Skin of body (tissue), 2 donors: ENCODE measurements around the gene UTS2R. TPM values are rescaled to one million over a fixed set of nuclear protein-coding genes. Genes with fewer than 3 reads are reported as not detected.
"Not testable (repeated sequence)": the region's sequence is repeated elsewhere in the genome, so short reads cannot be mapped to it uniquely, and the experiment has no call there.

Experiments used
- DNase-seq: peaks from one replicate; lab custom pipeline; 2025; lab: John Stamatoyannopoulos, UW
- total RNA-seq: library from RNA; depleted of rRNA; stranded (reverse); fragments of >200 nt; gene quantifications from one replicate; pipeline ENCODE4 v1.2.3, GENCODE V29; 2014

UTS2R gene
- total RNA-seq, 1 donor from 2014 or later, result 0.20 TPM

DNA sequence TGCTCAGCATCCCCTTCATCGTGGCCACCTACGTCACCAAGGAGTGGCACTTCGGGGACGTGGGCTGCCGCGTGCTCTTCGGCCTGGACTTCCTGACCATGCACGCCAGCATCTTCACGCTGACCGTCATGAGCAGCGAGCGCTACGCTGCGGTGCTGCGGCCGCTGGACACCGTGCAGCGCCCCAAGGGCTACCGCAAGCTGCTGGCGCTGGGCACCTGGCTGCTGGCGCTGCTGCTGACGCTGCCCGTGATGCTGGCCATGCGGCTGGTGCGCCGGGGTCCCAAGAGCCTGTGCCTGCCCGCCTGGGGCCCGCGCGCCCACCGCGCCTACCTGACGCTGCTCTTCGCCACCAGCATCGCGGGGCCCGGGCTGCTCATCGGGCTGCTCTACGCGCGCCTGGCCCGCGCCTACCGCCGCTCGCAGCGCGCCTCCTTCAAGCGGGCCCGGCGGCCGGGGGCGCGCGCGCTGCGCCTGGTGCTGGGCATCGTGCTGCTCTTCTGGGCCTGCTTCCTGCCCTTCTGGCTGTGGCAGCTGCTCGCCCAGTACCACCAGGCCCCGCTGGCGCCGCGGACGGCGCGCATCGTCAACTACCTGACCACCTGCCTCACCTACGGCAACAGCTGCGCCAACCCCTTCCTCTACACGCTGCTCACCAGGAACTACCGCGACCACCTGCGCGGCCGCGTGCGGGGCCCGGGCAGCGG, 3.2 kb downstream of the UTS2R start:
- no peak for DNase-seq

DNA sequence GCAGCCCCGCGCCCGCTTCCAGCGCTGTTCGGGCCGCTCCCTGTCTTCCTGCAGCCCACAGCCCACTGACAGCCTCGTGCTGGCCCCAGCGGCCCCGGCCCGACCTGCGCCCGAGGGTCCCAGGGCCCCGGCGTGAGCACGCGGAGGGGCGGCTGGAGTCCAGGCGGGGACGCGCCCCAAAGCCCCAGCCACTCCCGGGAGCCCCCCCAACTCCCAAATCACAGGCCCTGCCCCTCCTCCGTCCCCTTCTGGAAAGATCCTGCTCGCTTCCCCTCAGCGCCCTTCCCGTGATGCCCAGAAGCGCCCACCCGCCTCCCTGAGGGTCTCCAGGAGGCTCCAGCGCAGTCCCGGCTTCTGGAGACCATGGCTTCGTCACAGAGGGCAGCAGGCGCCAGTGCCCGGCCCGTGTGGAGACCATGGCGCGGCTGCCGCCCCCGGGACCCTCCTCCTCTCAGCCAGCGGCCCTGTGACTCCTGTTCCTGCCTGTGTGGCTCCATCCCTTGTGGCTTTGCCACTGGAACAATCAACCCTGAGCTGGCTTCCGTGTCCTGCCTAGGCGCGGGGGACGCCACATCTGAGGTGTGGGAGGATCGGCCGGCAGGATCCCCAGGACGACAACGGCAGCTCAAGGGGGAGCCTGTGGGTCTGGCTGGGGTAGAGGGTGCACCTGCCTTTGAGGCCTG, 3.9 kb downstream of the UTS2R start:
- no peak for DNase-seq

DNA sequence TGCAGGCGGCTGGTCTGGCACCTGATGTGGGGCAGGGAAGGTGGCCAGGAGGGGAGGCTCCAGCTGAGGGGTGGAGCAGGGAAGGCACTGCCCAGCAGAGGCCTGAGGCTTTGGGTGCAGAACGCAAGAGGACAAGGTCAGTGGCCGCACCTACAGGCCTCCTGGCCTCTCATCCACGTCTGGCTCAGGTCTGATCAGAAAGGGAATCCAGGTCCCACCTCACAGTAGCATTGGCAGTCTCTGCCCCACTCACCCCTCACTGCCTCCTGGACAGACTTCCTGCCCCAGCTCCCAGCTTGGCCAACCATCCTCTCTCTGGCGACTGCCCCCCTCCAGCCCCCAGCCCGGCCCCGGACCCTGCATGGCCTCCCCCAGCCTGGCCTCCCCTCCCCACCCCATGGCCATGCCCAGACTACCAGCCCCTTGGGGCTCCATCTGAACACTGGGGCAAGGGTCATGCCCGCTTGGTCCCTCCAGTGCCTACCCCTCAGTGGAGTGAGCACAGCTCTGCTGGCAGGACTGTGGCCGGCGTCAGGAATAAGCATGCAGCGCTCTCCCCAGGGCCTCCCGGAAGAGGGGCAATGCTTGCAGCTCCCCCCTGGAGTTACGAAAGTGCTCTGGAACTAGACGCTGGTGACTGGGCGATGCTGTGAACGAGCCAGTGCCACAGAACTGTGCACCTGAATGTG, 4.6 kb downstream of the UTS2R start:
- no peak for DNase-seq

DNA sequence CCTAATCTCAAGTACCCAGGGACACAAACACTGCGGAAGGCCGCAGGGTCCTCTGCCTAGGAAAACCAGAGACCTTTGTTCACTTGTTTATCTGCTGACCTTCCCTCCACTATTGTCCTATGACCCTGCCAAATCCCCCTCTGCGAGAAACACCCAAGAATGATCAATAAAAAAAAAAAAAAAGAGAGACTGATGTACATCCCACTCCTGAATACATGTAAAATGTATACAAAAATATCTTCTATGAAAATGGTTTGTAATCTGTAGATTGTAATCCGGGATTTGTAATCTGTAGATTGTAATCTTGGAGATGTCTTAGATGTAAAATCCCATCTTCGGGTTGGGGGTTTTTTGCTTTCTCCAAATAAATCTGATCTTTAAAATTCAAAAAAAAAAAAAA, 5.7 kb downstream of the UTS2R start:
- not testable (repeated sequence) for DNase-seq

DNA sequence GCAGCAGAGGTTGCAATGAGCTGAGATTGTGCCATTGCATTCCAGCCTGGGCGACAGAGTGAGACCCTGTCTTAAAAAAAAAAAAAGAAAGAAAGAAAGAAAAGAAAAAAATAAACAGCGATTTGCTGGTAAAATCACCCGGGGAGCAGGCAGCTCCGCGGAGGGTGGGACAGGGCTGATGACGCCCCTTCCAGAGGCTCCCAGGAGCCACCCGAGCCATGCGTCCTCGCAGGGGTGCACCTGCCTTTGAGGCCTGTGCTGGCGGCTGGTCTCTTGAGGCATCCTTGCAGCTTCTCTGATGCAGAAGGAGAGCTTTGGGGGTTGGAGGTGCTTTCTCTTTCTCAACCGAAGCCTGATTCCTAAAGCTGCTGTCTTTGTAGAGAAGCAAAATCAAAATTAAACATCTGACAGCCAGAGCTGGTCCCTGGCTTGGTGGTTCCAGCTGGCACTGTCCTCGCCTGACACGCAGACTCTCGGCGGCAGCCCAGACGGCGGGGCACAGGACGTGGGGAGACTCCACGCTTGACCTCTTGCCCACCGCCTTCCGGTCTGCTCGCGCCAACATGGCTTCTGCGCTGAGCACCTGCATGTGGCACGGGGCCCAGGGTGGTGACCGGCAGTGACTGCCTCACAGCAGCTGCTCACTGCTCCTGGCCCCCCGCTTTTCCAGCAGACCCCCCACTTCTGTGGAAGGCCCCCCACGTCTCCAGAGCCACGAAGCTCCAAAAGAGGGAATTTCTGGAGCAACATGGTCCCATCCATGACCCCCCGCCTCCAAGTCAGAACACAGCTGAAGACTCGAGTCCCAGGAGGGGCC, 6.6 kb downstream of the UTS2R start:
- no peak for DNase-seq

DNA sequence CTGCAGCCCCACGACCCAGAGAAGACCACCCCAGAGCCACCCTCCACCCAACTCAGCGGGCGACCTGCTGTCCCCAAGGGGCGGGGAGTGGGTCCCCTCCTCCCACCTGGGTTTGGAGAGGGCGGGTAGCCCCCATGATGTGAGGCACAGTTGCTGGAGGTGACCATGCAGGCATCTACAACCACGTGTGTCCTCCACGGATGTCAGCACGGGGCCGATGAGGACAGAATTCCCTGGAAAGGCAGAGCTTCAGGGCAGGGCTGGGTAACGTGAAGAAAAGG, 7.1 kb downstream of the UTS2R start:
- DNase-seq, result no peak

DNA sequence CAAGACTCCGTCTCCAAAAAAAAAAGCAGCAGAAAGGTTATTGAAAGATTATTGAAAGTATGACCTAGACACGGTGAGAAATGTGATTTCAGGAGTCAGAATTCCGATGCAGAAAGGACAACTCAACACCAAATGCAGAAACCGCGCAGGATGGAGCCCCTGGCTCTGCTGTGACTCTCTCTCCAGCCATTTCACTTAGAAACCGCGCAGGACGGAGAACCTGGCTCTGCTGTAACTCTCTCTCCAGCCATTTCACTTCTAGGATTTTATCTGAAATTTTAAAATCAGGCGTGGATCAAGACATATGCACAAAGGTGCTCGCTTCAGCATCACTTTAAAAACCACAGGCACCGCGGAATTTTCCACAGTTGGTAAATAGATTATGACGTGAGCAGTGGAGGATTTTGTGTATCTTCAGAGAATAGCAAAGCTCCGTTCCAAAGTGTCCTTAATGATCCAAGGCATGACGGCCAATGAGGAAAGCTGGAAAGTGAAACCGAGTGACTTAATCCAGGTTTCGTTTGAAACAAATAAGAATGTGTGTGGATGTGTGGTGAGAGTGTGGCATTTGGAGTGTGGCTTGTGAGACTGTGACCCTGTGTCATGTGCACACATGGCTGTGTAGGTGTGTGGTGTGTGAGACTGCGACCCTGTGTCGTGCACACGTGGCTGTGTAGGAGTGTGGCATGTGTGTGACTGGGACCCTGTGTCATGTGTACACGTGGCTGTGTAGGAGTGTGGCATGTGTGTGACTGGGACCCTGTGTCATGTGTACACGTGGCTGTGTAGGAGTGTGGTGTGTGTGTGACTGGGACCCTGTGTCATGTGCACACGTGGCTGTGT, 9.5 kb downstream of the UTS2R start:
- no peak for DNase-seq

DNA sequence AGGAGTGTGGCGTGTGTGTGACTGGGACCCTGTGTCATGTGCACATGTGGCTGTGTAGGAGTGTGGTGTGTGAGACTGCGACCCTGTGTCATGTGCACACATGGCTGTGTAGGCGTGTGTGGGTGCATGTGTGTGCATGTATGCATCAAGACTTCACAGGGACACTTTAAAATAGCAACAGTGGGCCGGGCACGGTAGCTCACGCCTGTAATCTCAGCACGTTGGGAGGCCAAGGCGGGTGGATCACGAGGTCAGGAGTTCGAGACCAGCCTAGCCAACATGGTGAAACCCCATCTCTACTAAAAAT, 10.1 kb downstream of the UTS2R start:
- DNase-seq, result not testable (repeated sequence)

DNA sequence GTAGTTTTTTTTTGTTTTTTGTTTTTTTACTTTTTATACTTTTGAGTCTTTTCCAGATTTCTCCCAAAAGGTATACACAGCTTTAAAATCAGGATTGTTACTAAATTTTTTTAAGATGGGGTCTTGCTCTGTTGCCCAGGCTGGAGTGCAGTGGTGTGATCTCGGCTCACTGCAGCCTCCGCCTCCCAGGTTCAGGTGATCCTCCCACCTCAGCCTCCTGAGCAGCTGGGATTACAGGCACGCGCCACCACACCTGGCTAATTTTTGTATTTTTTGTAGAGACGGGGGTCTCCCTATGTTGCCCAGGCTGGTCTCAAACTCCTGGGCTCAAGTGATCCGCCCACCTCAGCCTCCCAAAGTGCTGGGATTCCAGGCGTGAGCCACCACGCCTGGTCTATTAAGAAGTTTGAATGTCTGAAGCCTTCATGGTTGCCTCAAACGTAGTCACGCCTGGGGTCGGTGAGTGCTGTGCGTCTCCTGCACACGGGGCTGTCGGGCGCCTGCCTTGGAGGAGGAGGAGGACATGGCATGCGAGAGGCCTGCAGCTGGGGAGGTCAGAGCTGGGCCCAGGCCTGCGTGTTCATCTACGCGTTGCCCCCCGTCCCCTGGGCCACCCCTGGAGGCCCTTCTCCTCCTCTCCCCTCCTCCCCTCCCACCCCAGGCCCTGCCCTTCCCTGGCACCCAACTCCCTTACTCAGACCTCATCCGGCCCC, 10.8 kb downstream of the UTS2R start:
- DNase-seq, result not testable (repeated sequence)

DNA sequence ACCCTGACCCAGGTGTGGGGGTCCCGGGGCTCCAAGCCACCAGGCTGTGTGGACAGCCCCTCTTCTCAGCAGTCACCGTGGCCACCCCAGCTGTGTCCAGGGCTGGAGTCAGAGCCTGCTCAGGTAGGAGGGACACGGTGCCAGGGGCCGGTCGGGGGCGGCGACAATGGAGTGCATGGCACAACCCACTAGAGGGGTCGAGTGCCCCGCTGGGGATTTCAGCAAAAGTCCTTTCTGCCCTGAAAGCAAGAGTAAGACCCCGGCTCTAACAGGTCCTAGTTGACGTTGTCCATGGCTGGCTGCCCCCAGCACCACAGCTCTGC, 11.3 kb downstream of the UTS2R start:
- DNase-seq, result no peak

DNA sequence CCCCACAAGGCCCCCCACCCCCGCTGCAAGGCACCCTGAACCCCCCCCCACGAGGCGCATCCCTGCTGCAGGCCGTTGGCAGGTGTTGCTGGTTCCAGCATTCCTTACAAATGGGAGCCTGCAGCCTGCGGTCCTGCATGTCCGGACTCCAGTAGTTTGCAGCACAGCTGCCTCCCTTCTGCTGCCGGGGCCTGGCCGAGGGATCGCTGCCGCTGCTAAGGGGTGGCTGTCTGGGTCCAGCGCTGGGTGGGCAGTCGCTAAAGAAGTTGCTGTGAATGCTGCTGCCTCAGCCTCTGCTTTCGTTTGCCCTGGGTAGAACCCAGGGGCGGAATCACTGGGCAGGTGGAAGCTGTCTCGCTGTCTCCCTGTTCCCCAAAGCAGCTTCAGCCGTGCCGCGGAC, 11.8 kb downstream of the UTS2R start:
- no peak for DNase-seq

DNA sequence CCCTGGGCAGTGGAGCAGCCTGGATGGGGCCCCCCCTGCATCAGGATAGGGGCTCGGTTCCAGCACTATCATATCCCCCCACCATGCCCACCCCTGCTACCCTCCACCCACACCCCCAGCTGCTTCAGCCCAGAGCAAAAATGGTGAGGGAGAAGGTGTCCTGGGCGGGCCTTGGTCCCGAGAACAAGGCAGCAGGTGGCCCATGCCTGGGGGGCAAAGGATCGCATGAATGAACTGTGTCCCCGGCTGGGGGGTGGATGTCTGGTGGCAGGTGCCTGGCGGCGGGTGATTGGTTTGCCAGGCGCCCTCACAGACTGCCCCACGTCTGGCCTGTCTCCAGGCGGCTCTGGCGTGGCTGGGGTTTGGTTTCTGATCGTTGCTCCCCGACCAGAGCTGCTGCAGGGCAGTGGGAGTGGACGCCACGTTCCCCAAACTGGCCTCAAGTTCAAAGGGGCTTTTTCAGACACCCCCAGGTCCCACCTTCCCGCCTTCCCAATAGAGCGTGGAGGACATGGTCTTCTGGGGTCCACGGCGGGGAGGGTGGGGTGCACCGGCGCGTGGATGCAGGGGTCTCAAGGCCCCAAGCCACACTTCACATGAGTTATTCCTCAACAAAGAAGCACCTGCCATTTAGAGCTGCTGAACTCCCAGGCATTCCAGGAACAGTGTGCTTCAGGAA, 12.6 kb downstream of the UTS2R start:
- DNase-seq, result no peak

DNA sequence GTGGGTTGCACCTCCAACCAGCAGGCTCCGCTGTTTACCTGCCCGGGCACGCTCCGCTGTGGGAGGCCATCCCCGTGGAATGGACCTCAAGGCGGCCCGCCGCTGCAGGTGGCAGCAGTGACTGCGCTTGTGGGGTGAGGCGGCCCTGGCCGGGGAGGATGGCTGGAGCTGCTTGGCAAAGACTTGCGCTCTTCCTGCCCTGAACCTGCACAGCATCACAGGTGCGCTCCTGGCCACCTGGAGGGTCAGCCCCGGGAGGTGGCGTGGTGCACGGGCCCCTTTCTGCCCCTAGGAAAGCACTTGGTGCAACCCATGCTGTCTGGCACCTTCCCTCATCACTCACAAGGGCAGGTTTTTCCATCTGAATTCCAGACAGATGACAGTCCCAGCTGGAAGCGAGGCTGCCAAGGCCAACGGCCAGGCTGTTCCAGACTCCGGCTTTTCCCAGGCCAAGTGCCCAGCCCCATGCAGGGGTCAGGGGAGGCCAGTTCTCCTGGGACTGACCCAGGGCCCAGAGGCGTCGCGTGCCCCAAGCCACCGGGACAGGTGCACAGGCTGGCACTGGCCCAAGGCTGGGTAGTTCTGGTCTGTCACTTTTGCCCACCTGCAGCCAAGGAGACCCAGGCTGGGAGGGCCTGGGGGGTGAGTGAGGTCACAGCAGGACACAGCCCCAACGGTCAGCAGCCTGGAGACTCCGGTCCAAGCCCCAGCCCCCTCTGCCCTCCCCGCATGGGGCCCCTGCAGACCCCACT, 13.3 kb downstream of the UTS2R start:
- DNase-seq, result no peak

DNA sequence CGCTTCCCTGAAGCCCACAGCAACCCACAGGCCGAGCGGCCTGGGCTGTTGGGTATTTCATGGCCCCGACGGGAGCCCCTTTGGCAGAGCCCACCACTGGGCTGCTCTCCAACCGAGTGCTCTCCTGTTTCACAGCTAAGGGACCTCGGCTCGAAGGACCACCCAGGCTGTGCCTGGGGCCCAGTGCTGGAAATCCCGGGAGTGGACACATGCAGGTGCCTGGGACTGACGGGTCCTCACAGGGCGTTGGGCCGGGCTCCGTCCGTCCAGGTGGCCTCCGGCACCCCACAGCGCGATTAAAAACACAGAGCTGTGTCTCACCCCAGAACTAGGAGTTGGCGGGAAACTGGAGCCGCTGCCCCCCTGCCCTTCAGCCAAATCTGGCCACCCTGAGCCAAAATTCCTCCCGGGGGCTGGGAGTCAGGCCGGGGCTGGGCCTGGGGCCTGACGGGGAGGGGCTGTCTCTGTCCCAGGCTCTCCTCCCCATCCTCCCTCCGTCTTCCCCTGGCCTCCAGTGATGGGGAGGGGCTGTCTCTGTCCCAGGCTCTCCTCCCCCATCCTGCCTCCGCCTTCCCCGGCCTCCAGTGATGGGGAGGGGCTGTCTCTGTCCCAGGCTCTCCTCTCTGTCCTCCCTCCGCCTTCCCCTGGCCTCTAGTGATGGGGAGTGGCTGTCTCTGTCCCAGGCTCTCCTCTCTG, 14.1 kb downstream of the UTS2R start:
- DNase-seq, result no peak

DNA sequence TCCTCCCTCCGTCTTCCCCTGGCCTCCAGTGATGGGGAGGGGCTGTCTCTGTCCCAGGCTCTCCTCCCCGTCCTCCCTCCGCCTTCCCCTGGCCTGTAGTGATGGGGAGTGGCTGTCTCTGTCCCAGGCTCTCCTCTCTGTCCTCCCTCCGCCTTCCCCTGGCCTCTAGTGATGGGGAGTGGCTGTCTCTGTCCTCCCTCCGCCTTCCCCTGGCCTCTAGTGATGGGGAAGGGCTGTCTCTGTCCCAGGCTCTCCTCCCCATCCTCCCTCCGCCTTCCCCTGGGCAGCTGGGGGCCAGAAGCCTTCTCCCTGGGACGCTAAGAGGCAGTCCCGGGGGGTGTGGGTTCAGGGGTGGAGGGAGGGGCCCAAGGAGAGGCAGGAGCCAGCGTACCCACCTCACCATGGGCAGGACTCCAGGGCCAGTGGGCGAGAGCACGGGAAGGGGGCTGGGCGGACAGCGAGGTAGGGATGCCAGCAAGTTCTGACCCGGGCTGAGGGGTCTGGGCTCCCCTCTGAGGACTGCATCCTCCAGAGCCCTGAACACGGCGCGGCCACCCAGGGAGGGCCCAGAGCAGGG, 14.8 kb downstream of the UTS2R start:
- DNase-seq, result no peak

DNA sequence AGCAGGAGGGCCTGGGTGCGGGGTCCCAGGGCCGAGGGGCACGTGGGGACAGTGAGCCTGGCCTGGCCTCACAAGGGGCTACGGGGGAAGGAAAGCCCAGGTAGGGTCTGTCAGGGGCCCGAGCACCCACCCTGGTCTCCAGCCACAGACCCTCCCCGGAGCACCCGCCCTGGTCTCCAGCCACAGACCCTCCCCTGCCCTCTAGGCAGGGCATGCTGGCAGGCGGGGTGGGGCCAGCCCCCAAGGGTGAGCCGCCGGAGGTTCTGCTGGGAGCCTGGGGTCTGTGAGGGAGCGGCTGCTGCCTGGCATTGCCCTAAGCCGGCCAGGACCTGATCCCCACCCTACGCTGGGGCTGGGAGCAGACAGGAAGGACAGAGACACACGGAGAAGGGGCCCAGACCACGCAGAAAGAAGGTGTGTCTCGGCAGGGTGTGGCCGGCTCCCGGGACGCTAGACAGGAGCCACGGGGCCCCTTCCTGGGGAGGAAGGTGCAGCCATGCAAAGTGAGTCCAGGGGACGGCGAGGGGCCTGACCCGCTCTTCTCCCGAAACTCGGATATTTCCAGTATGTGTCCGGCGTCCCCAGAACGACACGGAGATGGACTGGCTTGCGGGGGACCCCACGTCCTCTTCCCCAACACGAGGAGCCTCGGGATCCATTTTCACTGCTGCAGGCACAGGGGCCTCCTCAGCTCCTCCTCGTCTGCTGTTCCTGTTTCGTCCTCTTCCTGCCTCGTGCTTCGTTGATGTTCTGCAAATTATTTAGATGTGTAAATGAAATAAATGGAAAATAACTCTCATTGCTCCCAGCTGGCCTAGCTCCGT, 15.5 kb downstream of the UTS2R start:
- no peak for DNase-seq

DNA sequence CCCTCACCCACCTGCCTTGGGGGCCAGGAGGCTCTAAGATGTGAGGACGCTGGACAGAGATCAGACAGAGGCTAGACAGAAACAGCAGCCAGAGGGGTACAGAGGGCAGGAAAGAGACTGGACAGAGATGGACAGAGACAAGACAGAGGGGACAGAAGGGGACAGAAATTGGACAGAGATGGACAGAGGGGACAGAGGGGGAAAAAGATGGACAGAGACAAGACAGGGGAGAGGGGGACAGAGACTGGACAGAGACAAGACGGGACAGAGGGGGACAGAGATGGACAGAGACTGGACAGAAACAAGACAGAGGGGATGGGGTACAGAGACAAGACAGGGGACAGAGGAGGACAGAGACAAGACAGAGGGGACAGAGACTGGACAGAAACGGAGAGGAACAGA, 16.1 kb downstream of the UTS2R start:
- DNase-seq, result no peak
